IPS-20b (cell line): ENCODE results near the gene SLC22A4.

ENCODE experiments used
- H3K27ac ChIP-seq: one replicate; pipeline ENCODE4 v1.5.1; 2013; ENCODE audit warnings: low read length
- H3K27me3 ChIP-seq: 2 replicates; pipeline ENCODE4 v1.6.1; 2013; ENCODE audit warnings: mild to moderate bottlenecking, low read length, inconsistent platforms; ENCODE audit not compliant: insufficient read depth
- H3K36me3 ChIP-seq: 2 replicates; pipeline ENCODE4 v1.6.1; 2013; ENCODE audit warnings: low read depth, mild to moderate bottlenecking, inconsistent platforms, low read length, moderate library complexity; ENCODE audit not compliant: insufficient read depth
- H3K4me1 ChIP-seq: 2 replicates; pipeline ENCODE4 v1.6.1; 2013; ENCODE audit warnings: mild to moderate bottlenecking, control low read depth, inconsistent platforms, low read length, moderate library complexity; ENCODE audit not compliant: insufficient read depth
- H3K4me3 ChIP-seq: 2 replicates; pipeline ENCODE4 v1.5.1; 2013; ENCODE audit warnings: mild to moderate bottlenecking, low read length, inconsistent platforms
- H3K9ac ChIP-seq: 2 replicates; pipeline ENCODE4 v1.6.1; 2013; ENCODE audit warnings: low read depth, mild to moderate bottlenecking, inconsistent platforms, low read length, moderate library complexity
- H3K9me3 ChIP-seq: 2 replicates; pipeline ENCODE4 v1.6.1; 2013; ENCODE audit warnings: mild to moderate bottlenecking, low read depth, low read length, inconsistent platforms; ENCODE audit not compliant: insufficient read depth

Gene SLC22A4

DNA sequence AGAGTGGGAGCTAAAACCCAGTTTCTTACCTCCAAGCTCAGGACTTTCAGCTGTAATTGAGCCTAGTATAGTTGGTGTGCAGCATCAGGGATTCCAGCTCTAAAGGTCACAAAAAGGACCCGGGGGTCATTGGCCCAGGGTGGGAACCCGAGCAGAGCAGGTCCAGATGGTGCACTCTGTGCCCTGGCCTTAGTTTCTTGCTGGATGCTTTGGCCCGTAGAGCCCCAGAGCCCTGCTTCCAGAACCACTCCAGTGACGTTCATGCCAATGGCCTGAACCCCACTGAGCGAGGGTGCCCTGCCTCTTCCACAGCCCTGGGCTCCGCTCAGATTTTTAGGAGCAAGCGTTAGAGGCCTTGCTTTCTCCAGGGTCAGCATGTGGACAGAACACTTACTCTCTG lies 83.5 kb downstream of the SLC22A4 start:
- Histone ChIP-seq H3K9me3 (no peaks in the 10 kb centered on the region), H3K36me3 (no peaks in the 10 kb centered on the region), H3K27ac (no peak overlapping the region), H3K4me1 (no peaks in the 10 kb centered on the region), H3K9ac (no peak overlapping the region), H3K27me3 (no peaks in the 10 kb centered on the region), H3K4me3 (no peak overlapping the region)

DNA sequence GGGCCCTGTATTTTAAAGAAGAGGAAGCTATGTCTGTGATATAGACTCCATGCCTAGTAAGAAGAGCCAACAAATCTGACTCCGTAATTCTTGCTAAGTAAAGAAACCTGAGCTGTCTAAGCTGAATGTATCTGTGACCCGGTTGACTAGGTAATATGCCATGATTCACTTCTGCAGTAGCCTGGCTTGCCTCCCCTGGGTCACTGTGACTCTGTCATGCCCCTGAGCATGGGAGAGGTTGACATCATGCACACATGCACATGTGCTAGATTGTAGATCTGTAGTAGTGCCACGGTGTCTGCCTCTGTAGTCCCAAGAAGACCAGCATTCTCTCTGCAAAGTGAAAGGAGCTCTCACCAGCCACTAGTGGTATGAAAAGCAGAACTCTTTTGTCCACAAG lies 84.4 kb downstream of the SLC22A4 start:
- H3K4me1 ChIP-seq, result no peaks in the 10 kb centered on the region
- H3K4me3 ChIP-seq, result no peak overlapping the region
- no peak overlapping the region for H3K27ac ChIP-seq
- H3K36me3 ChIP-seq, result no peaks in the 10 kb centered on the region
- no peaks in the 10 kb centered on the region for H3K27me3 ChIP-seq
- H3K9me3 ChIP-seq, result no peaks in the 10 kb centered on the region
- no peak overlapping the region for H3K9ac ChIP-seq

GRCh38 chr5:132380047-132380446 lies 85.9 kb downstream of the SLC22A4 start:
- no peak overlapping the region for H3K27ac ChIP-seq
- H3K4me3 ChIP-seq, result no peak overlapping the region
- no peaks in the 10 kb centered on the region for H3K4me1 ChIP-seq
- no peaks in the 10 kb centered on the region for H3K9me3 ChIP-seq
- H3K36me3 ChIP-seq, result no peaks in the 10 kb centered on the region
- H3K9ac ChIP-seq, result no peak overlapping the region
- H3K27me3 ChIP-seq, result no peaks in the 10 kb centered on the region

DNA sequence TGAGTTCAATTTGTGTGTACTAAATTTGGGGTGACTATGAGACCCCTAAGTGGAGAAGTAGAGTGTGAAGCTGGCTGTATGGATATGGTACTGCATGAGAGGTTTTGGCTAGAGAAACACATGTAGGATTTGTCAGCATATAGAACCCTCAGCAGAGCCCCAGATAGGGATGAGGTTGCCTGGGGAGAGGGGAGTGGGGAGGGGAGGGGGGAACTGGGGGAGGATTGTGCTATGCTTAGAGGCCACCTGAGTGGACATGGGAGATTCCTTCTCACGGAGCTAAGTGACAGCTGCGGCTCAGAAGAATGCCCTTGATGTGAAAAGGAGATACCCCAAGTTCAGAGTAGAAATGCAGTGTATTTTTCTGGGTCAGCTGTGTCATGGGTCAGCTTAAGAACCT lies 86.5 kb downstream of the SLC22A4 start:
- Histone ChIP-seq H3K4me1 (no peaks in the 10 kb centered on the region), H3K27ac (no peak overlapping the region), H3K9ac (no peak overlapping the region), H3K9me3 (no peaks in the 10 kb centered on the region), H3K4me3 (no peak overlapping the region), H3K27me3 (no peaks in the 10 kb centered on the region), H3K36me3 (no peaks in the 10 kb centered on the region)

- H3K27me3 ChIP-seq, result no peaks in the 10 kb centered on the region
- no peak overlapping the region for H3K4me3 ChIP-seq
- H3K4me1 ChIP-seq, result no peaks in the 10 kb centered on the region
- no peaks in the 10 kb centered on the region for H3K9me3 ChIP-seq
- no peaks in the 10 kb centered on the region for H3K36me3 ChIP-seq
- no peak overlapping the region for H3K27ac ChIP-seq
- no peak overlapping the region for H3K9ac ChIP-seq
Observed at GRCh38 chr5:132381614-132382013, 87.4 kb downstream of the SLC22A4 start.

DNA sequence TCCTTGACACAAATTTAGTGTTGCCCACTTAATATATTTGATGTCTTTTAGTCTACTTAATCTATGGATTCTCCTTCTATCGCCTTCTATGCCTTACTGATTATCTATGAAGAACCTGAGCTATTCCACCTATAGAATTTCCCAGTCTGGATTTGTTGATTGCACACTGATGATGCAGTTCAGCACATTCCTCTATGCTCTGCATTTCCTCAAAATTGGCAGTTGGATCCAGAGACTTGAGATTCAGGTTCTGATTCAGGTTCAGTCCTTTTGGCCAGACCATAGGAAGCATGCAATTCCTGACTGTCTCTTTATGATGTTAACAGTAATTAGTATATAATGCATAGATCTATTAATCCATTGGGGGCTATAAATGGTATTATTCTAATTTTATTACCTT lies 89.1 kb downstream of the SLC22A4 start:
- Histone ChIP-seq H3K4me3 (no peak overlapping the region), H3K9ac (no peak overlapping the region), H3K9me3 (no peaks in the 10 kb centered on the region), H3K36me3 (no peaks in the 10 kb centered on the region), H3K27me3 (no peaks in the 10 kb centered on the region), H3K4me1 (no peaks in the 10 kb centered on the region; the same call in 1 of the 2 replicates), H3K27ac (no peak overlapping the region)

GRCh38 chr5:132383984-132384383 lies 89.8 kb downstream of the SLC22A4 start:
- H3K27ac ChIP-seq, result no peak overlapping the region
- no peaks in the 10 kb centered on the region for H3K27me3 ChIP-seq
- no peak overlapping the region for H3K4me3 ChIP-seq

DNA sequence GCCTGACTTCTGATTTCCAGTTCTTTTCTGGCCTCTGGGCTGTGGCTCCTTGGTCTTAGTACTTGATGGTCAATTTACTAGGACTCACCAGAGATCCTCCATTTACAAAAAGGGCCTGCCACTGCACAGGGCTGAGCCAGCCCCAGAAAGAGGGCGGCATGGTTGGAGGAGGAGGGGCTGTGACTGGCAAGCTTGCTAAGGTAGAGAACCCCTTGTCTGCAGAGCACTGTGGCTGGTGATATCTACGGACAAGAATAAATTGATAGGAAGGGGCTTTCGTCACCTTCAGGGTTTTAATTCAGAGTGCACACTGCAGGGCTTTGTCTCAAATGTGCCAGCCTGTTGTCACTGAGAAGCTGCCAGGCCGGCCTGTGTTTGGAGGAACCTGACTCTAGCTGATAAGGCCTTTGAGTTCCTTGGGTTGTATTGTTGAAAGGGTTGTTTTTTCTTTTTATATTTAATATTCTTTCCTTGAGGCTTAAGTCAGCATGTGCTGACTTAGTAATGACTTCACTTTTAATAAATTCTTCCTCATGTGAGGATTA lies 90.4 kb downstream of the SLC22A4 start:
- H3K27ac ChIP-seq, result no peak overlapping the region
- no peaks in the 10 kb centered on the region for H3K9me3 ChIP-seq
- H3K4me1 ChIP-seq, result no peaks in the 10 kb centered on the region; the same call in 1 of the 2 replicates
- no peak overlapping the region for H3K9ac ChIP-seq
- no peaks in the 10 kb centered on the region for H3K36me3 ChIP-seq
- no peak overlapping the region for H3K4me3 ChIP-seq
- no peaks in the 10 kb centered on the region for H3K27me3 ChIP-seq

More at GRCh38 chr5:132383984-132384383, 89.8 kb downstream of the SLC22A4 start:
- Histone ChIP-seq H3K9ac (no peak overlapping the region), H3K9me3 (no peaks in the 10 kb centered on the region), H3K4me1 (no peaks in the 10 kb centered on the region; the same call in 1 of the 2 replicates), H3K36me3 (no peaks in the 10 kb centered on the region)

DNA sequence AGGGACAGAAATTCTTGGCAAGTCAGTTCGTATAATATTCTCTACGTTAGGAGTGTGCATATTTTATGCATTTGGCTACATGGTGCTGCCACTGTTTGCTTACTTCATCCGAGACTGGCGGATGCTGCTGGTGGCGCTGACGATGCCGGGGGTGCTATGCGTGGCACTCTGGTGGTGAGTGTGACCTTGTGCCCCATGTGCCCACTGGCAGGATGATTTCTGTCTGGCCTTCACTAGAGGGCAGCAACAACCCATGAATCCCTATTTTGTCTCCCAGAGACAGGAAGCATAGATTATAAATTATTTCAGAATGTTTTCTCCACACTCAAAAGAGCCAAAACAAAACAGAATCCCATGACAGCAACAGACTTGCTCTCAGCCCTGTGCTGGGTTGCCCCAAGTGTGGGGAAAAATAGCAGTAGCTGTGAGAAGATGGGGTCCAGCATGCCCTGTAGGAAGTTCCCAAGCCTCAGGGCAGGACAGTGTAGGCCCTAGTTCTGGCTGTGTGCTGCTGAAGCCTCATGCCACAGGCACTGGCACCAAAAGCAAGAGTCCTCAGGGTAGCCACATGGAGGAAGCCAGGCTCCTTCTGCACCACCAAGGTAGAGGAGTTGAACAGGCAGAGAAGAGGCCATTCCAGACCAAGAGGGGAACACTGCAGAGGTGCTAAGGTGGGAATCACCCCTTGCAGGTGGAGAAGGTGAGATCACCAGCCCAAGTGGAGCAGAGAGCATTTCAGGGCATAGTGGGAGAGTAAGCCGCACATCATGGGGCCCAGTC lies 91.3 kb downstream of the SLC22A4 start:
- H3K4me1 ChIP-seq, result no peaks in the 10 kb centered on the region; the same call in 1 of the 2 replicates
- H3K9me3 ChIP-seq, result no peaks in the 10 kb centered on the region
- no peak overlapping the region for H3K27ac ChIP-seq
- no peaks in the 10 kb centered on the region for H3K36me3 ChIP-seq
- no peak overlapping the region for H3K9ac ChIP-seq
- H3K4me3 ChIP-seq, result no peak overlapping the region
- no peaks in the 10 kb centered on the region for H3K27me3 ChIP-seq

- Histone ChIP-seq H3K27me3 (no peaks in the 10 kb centered on the region), H3K36me3 (no peaks in the 10 kb centered on the region), H3K9ac (no peak overlapping the region), H3K4me3 (no peak overlapping the region), H3K27ac (no peak overlapping the region), H3K9me3 (no peaks in the 10 kb centered on the region), H3K4me1 (no peaks in the 10 kb centered on the region; the same call in 1 of the 2 replicates)
Observed at GRCh38 chr5:132386644-132387286, 92.6 kb downstream of the SLC22A4 start.

DNA sequence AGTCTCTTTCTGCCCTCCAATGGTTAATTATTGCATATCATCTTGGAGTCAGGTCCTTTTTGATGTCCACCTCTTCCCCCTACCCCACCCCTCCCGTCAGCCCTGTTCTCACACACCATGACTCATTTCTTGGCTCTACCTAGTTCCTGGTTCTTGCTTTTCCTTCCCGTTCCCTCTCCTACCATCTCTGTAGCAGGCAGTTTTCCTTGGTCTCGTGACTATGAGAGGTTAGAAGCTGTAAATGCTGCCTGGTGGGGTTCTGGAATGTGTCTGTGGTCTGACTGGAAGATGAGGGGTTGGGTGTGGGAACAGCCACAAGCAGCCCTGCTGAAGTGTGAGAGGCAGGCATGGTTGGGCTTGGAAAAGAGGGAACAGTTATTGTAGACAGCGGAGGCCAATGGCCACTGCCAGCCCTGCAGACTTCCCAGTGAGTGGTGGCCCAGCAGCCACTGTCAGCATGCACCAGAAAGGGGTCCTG lies 93.5 kb downstream of the SLC22A4 start:
- no peak overlapping the region for H3K27ac ChIP-seq
- no peaks in the 10 kb centered on the region for H3K27me3 ChIP-seq
- no peaks in the 10 kb centered on the region for H3K36me3 ChIP-seq
- no peak overlapping the region for H3K9ac ChIP-seq
- no peaks in the 10 kb centered on the region; the same call in 1 of the 2 replicates for H3K4me1 ChIP-seq
- H3K4me3 ChIP-seq, result no peak overlapping the region
- no peaks in the 10 kb centered on the region for H3K9me3 ChIP-seq
